Effector CD8-positive, alpha-beta T cell (primary cell): Measurements from ENCODE around the gene PPIL4.
"Not testable (repeated sequence)": the region's sequence is repeated elsewhere in the genome, so short reads cannot be mapped to it uniquely, and the experiment has no call there.

ENCODE experiments used
- DNase-seq: peaks from one replicate; lab custom pipeline; 2025; lab: John Stamatoyannopoulos, UW

PPIL4 gene

GRCh38 chr6:149483849-149484655, 61.8 kb downstream of the PPIL4 start:
- no peak for DNase-seq

- no peak for DNase-seq
Measured at GRCh38 chr6:149483334-149483725, 62.5 kb downstream of the PPIL4 start.

GRCh38 chr6:149482545-149483333, 63.1 kb downstream of the PPIL4 start:
- DNase-seq: no peak

GRCh38 chr6:149480502-149481280, 65.2 kb downstream of the PPIL4 start:
- no peak for DNase-seq

- DNase-seq: no peak
Measured at GRCh38 chr6:149478631-149479314, 67.1 kb downstream of the PPIL4 start.

- DNase-seq: no peak
Measured at GRCh38 chr6:149477544-149477943, 68.3 kb downstream of the PPIL4 start.

GRCh38 chr6:149476789-149477455, 68.9 kb downstream of the PPIL4 start:
- no peak for DNase-seq

GRCh38 chr6:149474108-149474935, 71.5 kb downstream of the PPIL4 start:
- no peak for DNase-seq

GRCh38 chr6:149473080-149474052, 72.5 kb downstream of the PPIL4 start:
- no peak for DNase-seq

- DNase-seq: no peak
Measured at GRCh38 chr6:149472241-149472640, 73.6 kb downstream of the PPIL4 start.

GRCh38 chr6:149471801-149472200, 74.0 kb downstream of the PPIL4 start:
- DNase-seq: no peak

- no peak for DNase-seq
Measured at GRCh38 chr6:149470948-149471347, 74.9 kb downstream of the PPIL4 start.

GRCh38 chr6:149468179-149468578, 77.7 kb downstream of the PPIL4 start:
- no peak for DNase-seq

GRCh38 chr6:149467265-149467664, 78.6 kb downstream of the PPIL4 start:
- DNase-seq: no peak

GRCh38 chr6:149464411-149464810, 81.4 kb downstream of the PPIL4 start:
- no peak for DNase-seq

GRCh38 chr6:149463781-149464180, 82.1 kb downstream of the PPIL4 start:
- no peak for DNase-seq

- DNase-seq: not testable (repeated sequence)
Measured at GRCh38 chr6:149462712-149463111, 83.1 kb downstream of the PPIL4 start.

- no peak for DNase-seq
Measured at GRCh38 chr6:149461670-149462069, 84.2 kb downstream of the PPIL4 start.

GRCh38 chr6:149460249-149460648, 85.6 kb downstream of the PPIL4 start:
- DNase-seq: not testable (repeated sequence)
